GM19468 (cell line): ENCODE results near the gene PRICKLE2.

Experiments used
- ATAC-seq: cut with Tn5 transposase; IDR thresholded peaks from one replicate; pipeline ENCODE4 v1.9.1; 2021; ENCODE audit warnings: mild to moderate bottlenecking, moderate library complexity, moderate number of reproducible peaks; ENCODE audit not compliant: unreplicated experiment; ENCODE audit errors: extremely low read depth

The PRICKLE2 gene

DNA sequence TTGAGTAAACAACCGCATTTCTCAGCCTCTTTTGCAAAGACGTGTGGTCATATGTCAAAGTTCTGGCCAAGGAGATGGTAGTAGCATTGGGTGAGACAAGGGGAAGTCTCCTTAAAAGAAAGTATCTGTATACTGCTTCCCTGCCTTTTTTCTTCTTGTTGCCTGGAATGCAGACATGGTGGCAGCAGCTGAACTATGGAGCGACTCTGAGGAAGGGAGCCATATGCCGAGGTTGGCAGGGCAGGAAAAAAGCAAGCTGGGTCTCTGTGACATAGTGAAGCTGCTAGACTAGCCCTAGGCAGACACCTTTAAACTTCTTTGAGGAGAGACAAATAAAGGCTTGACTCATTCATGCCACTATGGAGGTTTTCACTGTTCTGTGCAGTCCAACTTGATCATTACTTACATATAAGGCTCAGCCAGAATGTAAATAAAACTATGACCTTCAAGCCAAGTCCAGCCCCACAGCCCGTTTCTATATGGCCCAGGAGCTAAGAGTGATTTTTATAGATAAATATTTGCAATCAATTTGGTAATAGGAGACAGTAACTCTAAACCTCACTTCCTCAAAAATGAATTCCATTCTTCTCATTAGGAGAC lies 30.6 kb upstream of the PRICKLE2 start:
- no peak for ATAC-seq

DNA sequence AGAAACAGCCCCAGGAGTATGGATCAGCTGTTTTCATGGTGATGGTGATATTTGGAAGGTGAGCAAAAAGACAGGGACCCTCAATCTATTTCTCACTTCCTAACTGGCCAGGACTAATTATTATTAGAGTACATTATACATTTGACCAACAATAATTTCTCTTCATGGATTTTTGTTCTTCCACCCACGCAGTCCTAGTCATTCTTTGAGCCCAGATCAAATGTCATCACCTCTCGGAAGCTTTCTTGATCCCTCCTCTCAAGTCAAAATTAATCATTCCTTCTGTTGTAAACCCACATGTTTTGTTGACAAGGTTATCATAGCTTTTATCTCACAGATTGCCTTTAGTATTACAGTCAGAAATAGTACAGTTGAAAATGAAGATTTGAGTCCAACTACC lies 29.2 kb upstream of the PRICKLE2 start:
- ATAC-seq = no peak

DNA sequence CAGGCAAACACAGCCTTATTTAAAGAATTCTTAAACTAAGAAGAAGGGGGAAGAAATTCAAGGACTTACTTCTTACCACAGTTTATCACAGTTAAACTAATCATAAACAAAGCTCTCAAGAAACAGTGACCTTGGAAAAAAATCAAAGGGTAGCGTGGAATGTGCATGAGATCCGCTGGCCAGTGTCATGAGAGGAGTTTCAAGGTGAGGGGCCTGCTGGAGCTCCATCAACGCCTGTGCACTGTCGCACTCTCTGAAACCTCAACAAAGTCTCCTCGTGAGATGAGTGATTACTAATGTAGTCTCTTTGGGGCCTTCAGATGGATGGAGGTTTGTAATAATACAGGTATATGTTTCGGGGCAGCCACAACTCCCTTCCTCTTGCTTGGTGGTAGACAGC lies 28.4 kb upstream of the PRICKLE2 start:
- no peak for ATAC-seq

DNA sequence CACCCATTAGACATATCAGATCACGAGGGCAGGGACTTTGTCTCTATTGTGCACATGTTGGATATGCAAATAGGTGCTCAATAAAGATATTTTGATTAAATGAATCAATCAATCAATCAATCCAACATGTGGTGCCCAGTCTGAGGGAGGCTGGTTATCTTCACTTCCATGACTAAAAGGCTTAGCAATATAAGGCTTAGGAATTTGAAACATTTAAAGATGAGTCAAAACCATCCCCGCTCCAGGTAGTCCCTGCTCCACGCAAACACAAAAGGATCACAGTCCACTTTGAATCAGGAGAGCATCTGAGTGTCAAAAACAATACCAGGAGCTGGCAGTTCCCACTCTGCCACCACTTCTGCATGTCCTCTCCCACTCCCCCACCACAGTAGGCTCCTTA lies 25.8 kb upstream of the PRICKLE2 start:
- no peak for ATAC-seq

DNA sequence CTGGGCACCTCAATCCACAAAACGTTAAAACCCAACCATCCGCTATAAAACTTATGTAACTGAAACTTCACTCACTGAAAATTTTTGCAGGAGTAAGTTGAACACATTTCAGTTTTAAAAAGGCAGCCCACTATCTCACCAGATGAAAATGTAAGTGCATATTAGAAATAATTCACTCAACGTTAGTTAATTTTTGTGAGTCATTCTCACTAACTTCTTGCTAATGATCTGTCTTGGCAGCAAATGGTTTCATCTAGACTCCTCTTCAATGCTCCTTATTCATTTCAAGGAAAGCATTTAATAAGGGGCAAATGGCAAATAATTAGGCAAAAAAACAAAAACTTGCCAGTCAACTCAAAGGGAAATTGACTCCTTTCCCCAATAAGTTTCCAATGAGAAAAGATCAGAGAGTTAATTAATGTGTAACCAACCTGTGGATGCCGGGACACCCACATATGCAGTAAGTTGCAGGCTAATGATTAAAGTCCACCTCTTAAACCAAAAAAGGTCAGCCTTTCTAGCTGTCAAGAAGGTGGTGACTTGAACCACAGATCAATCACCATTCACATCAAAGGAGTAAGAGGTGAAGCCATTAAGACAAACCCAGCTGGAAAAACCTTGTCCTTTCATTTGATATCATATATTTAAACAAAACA lies 22.9 kb upstream of the PRICKLE2 start:
- ATAC-seq = no peak

DNA sequence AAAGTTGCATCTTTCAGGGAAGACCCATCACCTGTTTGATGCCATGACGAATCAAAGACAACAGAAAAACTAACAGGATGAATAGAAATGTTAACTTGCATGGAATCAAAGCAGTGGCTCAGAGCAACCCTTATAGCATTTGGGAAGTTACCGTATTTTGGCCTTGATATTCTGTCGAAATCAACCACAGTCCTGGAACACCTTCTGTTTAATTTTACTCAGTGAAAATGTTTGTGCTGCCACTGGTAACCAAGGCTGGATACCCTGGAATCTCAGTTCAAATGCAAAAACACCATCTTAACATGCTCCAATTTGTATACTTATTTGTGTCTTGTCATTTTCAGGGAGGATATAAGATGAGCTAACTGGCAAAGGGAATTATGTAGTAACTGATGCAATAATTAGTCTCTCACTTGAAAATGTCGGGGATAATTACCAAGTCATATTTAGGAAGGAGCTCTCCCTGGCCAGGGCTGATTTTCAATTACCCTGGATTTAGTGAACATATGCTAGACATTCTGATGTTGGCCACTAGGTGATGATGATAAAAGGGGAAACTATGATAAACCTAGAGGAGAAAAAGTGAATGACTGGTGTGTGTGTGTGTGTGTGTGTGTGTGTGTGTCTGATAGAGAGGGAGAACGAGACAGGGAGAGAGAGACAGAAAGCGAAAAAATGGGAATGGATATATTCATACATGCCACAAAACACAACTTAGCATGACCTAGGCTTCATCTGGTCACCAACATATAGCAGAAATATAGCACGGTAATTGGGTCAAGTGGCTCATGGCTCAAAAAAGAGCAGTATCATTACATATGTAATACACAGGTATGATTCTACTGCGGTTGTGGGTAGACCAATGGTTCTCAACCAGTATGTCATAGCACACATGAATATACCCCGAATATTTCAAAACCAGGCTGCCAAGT lies 19.0 kb upstream of the PRICKLE2 start:
- ATAC-seq = no peak

DNA sequence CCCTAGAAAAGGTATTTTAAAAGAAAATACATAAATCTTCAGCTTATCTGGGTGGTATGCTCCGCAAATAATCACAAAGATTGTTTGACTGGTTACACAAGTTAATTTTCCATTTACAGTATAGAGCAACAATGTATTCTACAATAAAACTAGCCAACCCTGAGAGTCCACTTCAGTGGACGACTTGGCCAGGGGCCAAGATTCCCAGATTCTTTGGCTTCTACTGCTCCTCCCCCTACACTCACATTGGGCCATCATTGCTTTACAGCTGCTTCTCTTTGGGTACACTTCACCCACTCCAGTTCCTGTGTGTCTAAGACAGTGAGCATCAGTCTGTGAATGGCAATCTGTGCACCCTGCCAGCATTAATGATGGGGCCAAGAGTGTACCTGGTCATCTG lies 17.2 kb upstream of the PRICKLE2 start:
- ATAC-seq = no peak

DNA sequence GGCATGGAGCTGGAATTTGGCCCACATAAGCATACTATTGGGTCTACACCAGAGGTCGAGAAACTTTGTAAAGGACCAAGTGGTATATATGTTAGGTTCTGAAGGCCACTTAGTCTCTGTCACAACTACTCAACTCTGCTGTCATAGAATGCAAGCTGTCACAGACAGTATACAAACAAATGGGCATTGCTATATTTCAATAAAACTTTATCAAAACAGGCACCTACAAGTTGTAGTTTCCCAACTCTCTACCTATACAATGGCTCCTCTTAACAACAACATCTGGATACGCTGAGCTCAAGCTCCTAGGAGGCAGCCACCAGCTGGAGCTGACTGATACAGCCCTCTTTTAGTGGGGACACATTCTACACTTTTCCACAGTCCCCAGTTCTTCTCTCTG lies 15.7 kb upstream of the PRICKLE2 start:
- no peak for ATAC-seq

DNA sequence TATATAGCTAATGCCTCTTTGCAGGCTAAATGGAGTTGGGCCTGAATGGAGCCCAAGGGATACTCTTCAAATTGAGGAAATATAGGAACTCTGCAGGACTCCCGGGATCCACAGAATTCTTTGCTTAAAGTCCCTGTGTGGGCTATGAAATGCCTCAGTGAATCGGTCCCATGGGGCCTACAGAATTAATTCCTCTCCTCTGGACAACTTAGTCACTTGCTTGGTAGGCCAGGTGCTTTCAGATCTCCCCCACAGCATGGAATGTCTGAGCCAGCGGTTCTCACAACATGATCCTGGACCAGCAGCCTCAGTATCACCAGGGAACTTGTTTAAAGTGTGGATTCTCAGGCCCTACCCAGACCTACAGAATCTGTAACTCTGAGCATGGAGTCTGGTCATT lies 15.1 kb upstream of the PRICKLE2 start:
- no peak for ATAC-seq

DNA sequence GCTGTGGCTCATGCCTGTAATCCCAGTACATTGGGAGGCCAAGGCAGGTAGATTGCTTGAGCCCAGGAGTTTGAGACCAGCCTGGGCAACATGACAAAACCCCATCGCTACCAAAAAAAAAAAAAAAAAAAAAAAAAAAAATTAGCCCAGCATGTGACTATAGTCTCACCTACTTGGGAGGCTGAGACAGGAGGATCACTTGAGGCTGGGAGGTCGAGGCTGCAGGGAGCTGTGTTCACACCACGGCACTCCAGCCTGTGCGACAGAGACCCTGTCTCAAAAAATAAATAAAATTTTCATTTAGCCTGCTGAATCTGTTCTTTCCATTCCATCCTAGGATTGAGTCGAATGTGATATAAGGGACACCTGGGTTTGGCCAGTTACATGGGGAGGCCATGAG lies 14.6 kb upstream of the PRICKLE2 start:
- no peak for ATAC-seq

DNA sequence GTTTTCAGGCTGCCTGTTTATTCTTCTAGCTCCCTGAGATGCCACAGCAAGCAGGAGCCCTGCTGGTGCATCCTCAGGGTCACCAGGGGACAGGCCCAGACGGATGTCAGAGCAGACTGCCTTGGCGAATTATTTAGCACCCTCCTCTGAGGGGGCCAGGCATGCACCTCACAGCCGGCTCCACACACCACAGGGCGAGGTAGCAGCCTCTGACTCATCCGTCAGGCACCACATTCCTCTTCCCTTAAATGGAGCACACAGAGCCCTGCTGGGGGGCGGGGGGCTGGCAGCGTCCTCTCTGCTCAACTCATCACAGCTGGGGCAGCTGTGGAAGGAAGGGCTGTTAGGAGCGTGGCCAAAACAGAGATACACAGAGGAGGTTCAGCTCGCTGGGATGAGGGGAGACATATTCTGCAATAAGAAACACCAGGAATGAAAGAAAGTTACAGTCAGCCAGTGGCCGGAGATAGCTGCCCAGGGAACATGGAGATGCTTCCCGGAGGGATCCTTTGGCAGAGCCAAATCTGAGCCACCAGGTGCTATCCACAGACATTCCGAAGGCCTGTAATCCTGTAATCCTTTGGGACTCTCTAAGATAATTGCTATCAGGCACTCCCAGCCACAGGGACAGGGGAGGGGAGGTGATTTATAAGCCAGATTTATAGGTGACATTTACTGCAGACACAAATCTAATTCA lies 13.9 kb upstream of the PRICKLE2 start:
- ATAC-seq = no peak

DNA sequence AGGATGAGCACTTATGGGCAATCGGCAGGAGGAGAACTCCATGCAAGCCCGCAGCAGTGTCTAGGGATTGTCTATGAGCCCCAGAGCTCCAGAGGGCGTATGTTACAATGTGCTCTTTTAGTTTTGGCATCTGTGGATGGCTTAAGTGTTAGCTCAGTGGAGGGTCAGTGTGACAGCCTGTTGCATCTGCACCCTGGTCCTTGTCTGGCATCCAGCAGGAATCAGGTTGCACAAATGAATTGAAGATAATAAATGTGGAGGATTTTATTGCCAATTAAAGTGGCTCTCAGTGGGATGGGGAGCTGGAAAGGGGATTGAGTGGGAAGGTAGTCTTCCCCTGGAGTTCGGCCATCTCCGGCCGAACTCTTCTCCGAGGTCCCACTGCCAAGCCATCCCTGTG lies 11.8 kb upstream of the PRICKLE2 start:
- ATAC-seq = no peak

DNA sequence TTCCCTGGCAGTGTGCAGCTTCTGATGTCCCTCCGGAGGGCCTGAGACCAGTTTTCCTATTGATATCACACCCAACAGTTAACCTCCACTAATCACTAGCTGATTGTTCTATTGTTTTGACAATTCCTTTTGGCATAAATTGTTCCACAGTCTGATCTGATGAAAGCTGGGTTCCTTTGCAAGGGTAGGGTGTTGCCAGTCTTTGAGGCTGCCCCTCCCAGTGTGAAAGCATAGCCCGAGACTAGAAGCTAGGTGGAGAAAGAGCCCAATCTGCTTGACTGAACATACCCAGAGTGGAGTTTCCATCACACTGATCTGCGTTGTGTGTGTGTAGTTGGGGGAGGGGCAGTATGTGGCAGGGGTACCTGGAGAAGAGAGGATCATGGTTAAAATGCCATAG lies 10.3 kb upstream of the PRICKLE2 start:
- ATAC-seq = no peak

DNA sequence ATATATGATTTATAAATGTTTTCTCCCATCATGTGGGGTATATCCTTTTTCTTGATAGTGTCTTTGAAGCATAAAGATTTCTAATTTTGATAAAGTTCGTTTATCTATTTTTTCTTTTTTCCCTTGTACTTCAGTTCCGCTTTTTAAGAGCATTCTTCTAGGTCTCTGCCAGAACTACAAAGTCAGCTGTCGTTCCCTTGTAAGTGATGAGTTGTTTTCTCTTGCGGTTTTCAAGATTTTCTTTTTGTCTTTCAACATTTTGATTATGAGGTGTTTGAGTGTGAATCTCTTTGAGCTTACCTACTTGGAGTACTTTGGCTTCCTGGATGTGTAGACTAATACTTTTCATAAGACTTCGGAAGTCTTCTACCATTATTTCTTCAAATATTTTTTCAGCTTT lies 9.3 kb upstream of the PRICKLE2 start:
- ATAC-seq = no peak

DNA sequence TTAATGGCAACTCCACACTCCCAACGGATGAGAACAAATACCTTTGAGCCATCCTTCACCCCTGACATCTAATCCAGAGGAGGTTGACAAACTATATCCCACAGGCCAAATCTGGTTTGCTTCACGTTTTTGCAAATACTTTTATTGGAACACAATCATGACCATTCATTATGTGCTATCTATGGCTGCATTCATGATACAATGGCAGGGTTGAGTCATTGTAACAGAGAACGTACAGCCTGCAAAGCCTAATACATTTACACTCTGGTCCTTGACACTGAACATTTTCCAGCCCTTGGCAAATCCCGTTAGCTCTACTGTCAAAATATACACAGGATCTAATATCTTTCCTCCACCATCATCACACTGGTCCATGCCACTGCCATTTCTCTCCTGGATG lies 7.6 kb upstream of the PRICKLE2 start:
- no peak for ATAC-seq

DNA sequence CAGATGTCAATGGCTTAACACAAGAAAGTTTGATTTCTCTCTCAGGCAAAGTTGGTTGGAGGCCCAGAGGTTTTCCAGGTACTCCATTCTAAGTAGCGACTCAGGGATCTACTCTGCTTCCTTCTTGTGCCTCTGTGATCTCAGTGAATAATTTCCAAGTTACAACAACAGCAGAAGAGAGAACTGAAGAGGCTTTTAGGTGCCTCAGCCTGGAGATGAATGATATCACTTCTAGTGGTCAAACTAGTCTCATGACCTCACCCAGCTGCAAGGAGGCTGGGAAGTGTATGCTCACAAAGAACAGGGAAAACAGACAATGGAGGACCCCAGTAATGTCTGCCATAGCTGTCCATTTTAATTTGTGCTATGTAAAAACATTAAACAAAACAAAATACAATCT lies 4.6 kb upstream of the PRICKLE2 start:
- ATAC-seq = no peak

DNA sequence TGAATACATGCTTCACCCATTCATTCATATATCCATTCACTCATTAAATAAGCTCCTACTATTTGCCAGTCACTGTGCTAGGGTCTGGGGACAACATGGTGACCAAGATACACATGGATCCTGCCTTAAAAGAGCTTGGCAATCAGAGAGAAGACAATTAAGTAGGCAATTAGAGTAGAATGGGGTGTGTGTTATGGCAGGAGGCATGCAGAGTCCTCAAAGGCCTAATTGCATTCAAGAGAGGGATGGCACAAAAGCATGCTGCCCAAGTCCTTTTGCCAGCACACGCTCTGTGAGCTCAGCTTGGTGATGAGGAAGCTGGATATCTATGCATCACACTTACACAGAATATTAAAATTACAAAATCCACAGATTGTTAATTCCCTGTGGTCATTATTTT lies 2.8 kb upstream of the PRICKLE2 start:
- no peak for ATAC-seq

DNA sequence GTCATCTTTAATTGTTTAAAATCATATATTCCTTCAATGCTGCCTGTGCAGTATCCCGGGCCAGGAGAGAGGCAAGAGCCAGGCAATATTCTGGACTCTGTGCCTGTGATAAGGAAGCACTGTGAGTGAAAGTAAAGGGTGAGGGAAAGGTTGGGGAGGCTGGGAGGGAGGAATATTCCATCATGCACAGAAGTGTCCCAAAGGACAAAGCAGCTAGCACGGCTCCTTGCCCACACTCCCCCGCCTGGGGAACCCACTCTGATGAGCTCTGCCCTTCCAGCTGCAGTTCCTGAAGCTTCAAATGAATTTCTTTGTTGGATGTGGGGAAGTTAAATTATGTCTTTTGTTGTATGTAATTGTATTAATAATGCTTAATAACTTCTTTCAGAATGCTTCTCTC lies 1.5 kb upstream of the PRICKLE2 start:
- no peak for ATAC-seq

DNA sequence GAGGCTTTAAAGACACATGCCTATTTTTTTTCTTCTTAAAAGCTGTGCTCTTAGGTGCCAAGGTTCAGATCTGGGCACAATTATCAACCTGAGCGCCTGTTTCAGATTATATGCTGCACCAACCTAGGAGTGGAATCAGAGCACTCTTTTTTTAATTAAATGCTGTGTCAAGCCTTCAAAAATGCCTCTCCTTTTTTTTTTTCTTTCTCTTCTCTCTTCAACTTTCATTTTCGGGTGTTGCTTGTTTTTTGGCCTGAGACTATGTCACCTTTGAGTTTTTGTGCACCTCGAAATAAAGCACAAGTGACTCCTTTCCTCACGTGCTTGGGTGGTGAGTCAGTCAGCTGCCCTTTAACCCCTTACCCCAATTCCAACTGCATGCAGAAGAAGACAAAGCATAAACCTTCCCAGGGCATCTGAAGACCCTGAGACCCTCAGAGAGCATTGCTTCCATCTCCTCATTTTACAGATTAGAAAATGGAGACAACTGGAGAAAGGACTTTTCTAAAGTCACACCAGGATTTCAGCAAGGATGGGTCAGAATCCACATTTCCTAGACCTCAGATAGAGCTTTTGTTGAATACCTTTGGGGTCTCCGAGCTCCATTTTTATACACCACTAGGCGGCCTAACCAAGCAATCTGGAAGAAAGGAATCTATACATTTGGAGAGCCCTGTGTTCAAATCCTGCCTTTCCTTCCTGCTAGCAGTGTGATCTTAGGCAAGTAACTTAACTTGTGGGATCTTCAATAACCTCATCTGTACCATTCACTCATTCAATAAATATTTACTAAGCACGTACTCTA lies 631 bp upstream of the PRICKLE2 start:
- no peak for ATAC-seq
